MM.1S (cell line): Measurements from ENCODE around the gene STXBP6.

Experiments used
- DNase-seq: peaks from one replicate; pipeline ENCODE4 v3.0.0-alpha.2; 2015
- H2AFZ ChIP-seq: fragments of 300-600 bp; sonication (generic); 2 replicates; pipeline ENCODE4 v1.6.0; 2016; ENCODE audit warnings: antibody characterized with exemption, low read length
- H3F3A ChIP-seq: fragments of 300-600 bp; sonication (generic); 2 replicates; pipeline ENCODE4 v1.6.1; 2016; ENCODE audit warnings: mild to moderate bottlenecking, antibody characterized with exemption, low read length, moderate library complexity, mixed read lengths; ENCODE audit not compliant: insufficient read depth
- H3K27ac ChIP-seq: fragments of 300-600 bp; sonication (generic); 2 replicates; pipeline ENCODE4 v1.5.1; 2016; ENCODE audit warnings: mild to moderate bottlenecking, low read length
- H3K27me3 ChIP-seq: fragments of 300-600 bp; sonication (generic); replicated peaks from 2 replicates; pipeline ENCODE4 v1.6.0; 2016; ENCODE audit warnings: low read length; ENCODE audit not compliant: insufficient read depth
- H3K36me3 ChIP-seq: fragments of 300-600 bp; sonication (generic); replicated peaks from 2 replicates; pipeline ENCODE4 v1.6.1; 2016; ENCODE audit warnings: mild to moderate bottlenecking, low read length, mixed read lengths; ENCODE audit not compliant: insufficient read depth
- H3K4me1 ChIP-seq: fragments of 300-600 bp; sonication (generic); 2 replicates; pipeline ENCODE4 v1.6.1; 2016; ENCODE audit warnings: low read length, mixed read lengths
- H3K4me2 ChIP-seq: fragments of 300-600 bp; sonication (generic); 2 replicates; pipeline ENCODE4 v1.6.0; 2016; ENCODE audit warnings: low read depth, low read length
- H3K4me3 ChIP-seq: fragments of 300-600 bp; sonication (generic); 2 replicates; pipeline ENCODE4 v1.5.1; 2016; ENCODE audit warnings: low read length, mixed read lengths
- H3K79me2 ChIP-seq: fragments of 300-600 bp; sonication (generic); 2 replicates; pipeline ENCODE4 v1.6.1; 2016; ENCODE audit warnings: mixed run types, low read length, mixed read lengths
- H3K9ac ChIP-seq: fragments of 300-600 bp; sonication (generic); 2 replicates; pipeline ENCODE4 v1.6.1; 2016; ENCODE audit warnings: low read length, mixed read lengths
- H3K9me2 ChIP-seq: fragments of 300-600 bp; sonication (generic); replicated peaks from 2 replicates; pipeline ENCODE4 v1.6.1; 2016; ENCODE audit warnings: mild to moderate bottlenecking, low read length, mixed read lengths; ENCODE audit not compliant: insufficient read depth
- H3K9me3 ChIP-seq: fragments of 300-600 bp; sonication (generic); replicated peaks from 2 replicates; pipeline ENCODE4 v1.6.1; 2016; ENCODE audit warnings: mild to moderate bottlenecking, low read length, mixed read lengths; ENCODE audit not compliant: insufficient read depth
- H4K20me1 ChIP-seq: fragments of 300-600 bp; sonication (generic); 2 replicates; pipeline ENCODE4 v1.6.1; 2016; ENCODE audit warnings: mild to moderate bottlenecking, low read length, moderate library complexity, mixed read lengths; ENCODE audit not compliant: insufficient read depth
- EZH2 ChIP-seq: fragments of 300-600 bp; sonication (generic); optimal IDR thresholded peaks from 2 replicates; pipeline ENCODE3; 2017; ENCODE audit warnings: low read depth, mild to moderate bottlenecking, antibody characterized with exemption, low read length, mixed read lengths
- EZH2phosphoT487 ChIP-seq: fragments of 300-600 bp; sonication (generic); IDR thresholded peaks from 2 replicates; pipeline ENCODE4 v1.6.1; 2018; ENCODE audit warnings: antibody characterized with exemption, low read length
- TF ChIP-seq, protein P1 (sequence below): fragments of 300-600 bp; sonication (generic); IDR thresholded peaks from 2 replicates; pipeline ENCODE4 v1.5.1; 2016; ENCODE audit warnings: antibody characterized with exemption, low read length, mixed read lengths

The STXBP6 gene

DNA sequence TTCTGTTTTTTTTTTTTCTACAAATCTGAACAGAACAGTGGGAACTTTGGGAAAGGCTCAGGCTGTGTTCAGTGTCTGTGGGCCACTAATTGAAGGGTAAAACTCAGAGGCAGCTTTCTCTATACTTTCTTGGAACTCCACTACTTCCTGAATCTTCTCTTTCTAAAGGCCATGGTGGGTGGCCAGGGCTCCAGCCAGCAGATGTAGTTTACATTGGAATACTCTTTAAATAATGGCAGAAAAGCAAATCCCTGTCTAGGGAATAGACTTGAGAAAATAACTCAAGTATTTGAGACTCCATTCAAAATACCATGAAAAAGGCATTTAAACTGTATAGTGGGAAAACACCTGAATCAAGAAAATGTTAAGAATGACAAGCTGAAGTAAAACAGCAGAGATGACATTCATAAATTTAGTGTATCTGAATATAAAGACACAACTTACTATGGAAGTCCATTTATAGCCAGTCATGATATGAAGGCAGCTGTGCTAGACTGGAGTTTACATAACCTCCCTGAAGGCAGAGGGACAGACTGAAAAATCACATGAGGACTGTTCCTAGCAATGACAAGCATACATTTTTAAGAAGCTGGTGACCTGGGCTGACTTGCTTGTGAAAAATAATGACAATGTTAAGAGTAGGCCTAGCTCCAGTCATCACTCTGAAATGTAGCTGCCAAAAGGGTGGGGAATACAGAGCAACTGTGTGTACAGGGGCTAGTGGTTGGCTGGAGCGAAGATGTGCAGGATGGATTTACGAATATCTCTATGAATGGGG is 168.6 kb downstream of the STXBP6 start:
- H2AFZ ChIP-seq: no peak overlapping the region
- H3K4me2 ChIP-seq: no peak overlapping the region
- no peaks in the 10 kb centered on the region for H3K27me3 ChIP-seq
- TF ChIP-seq, protein P1, sequence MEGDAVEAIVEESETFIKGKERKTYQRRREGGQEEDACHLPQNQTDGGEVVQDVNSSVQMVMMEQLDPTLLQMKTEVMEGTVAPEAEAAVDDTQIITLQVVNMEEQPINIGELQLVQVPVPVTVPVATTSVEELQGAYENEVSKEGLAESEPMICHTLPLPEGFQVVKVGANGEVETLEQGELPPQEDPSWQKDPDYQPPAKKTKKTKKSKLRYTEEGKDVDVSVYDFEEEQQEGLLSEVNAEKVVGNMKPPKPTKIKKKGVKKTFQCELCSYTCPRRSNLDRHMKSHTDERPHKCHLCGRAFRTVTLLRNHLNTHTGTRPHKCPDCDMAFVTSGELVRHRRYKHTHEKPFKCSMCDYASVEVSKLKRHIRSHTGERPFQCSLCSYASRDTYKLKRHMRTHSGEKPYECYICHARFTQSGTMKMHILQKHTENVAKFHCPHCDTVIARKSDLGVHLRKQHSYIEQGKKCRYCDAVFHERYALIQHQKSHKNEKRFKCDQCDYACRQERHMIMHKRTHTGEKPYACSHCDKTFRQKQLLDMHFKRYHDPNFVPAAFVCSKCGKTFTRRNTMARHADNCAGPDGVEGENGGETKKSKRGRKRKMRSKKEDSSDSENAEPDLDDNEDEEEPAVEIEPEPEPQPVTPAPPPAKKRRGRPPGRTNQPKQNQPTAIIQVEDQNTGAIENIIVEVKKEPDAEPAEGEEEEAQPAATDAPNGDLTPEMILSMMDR: no peak
- no peak for TF ChIP-seq EZH2phosphoT487
- TF ChIP-seq EZH2: no peak
- no peaks in the 10 kb centered on the region for H3K79me2 ChIP-seq
- no peaks in the 10 kb centered on the region for H3K9me3 ChIP-seq
- no peak overlapping the region for H3K27ac ChIP-seq
- H3K4me1 ChIP-seq: no peaks in the 10 kb centered on the region
- no peak overlapping the region for H3K9ac ChIP-seq
- no peak overlapping the region for H3K4me3 ChIP-seq
- H3F3A ChIP-seq: no peaks in the 10 kb centered on the region
- no peak for DNase-seq
- H3K9me2 ChIP-seq: no peaks in the 10 kb centered on the region
- H4K20me1 ChIP-seq: no peaks in the 10 kb centered on the region
- H3K36me3 ChIP-seq: no peaks in the 10 kb centered on the region

DNA sequence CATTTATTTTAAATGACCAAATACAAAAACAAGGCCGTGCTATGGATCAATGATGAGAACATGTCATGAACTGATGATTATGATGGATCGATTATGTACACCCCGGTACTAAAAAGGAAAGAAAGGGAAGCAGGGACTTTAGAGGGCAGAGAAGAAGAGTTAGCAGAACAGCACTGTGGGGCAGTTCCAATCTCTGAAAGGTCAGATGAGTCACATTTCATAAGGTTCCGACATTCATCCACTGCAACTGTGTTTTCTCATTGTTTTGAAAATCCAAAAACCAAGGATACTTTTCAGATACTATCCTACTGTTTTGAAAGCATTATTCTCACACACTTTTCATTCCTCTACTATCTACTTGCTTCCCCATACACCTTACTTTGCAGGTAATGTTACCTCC is 169.3 kb downstream of the STXBP6 start:
- Histone ChIP-seq H3K27ac (no peak overlapping the region), H3F3A (no peaks in the 10 kb centered on the region), H3K9ac (no peak overlapping the region), H4K20me1 (no peaks in the 10 kb centered on the region), H3K36me3 (no peaks in the 10 kb centered on the region), H3K4me2 (no peak overlapping the region), H2AFZ (no peak overlapping the region), H3K79me2 (no peaks in the 10 kb centered on the region), H3K9me2 (no peaks in the 10 kb centered on the region), H3K4me3 (no peak overlapping the region), H3K4me1 (no peaks in the 10 kb centered on the region), H3K27me3 (no peaks in the 10 kb centered on the region), H3K9me3 (no peaks in the 10 kb centered on the region)
- no peak for TF ChIP-seq EZH2phosphoT487
- TF ChIP-seq EZH2: no peak
- TF ChIP-seq, protein P1: no peak
- DNase-seq: no peak

DNA sequence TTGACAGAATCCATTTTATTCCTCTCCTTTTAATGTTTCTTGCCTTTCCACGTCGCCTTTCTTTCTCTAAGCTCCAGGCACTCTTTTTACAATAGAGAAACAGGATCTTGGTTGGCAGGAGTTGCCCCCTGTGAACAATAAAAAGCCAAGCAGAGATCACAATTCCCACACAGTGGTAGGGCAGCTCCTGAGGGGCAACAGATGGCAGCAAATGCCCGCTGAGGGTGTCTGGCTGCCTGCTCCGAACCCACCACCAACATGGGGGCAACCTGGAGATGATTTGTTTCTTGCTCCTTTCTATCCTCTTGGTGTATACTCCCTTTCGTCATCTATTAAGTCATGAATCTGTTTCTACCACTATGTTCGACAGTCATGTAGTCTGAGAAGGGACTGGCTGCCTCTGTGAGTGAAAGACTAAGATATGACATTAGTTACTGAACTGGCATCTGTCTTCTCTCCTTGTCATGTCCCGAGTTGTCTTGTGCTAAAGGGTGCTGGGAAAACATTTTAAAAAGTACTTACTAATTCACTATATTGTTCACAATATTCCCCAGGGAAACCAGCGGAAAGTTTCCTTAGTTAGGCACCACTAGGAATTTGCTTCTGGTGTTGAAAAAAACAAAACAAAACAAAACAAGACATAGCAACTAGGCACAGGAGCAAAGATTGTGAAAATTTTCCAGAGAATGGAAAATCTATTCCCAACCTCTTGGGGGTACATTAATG is 170.1 kb downstream of the STXBP6 start:
- H4K20me1 ChIP-seq: no peaks in the 10 kb centered on the region
- H2AFZ ChIP-seq: no peak overlapping the region
- no peaks in the 10 kb centered on the region for H3K27me3 ChIP-seq
- H3K4me2 ChIP-seq: no peak overlapping the region
- no peaks in the 10 kb centered on the region for H3K9me3 ChIP-seq
- H3K9ac ChIP-seq: no peak overlapping the region
- no peaks in the 10 kb centered on the region for H3K9me2 ChIP-seq
- H3K36me3 ChIP-seq: no peaks in the 10 kb centered on the region
- H3F3A ChIP-seq: no peaks in the 10 kb centered on the region
- no peak for TF ChIP-seq EZH2phosphoT487
- no peak for TF ChIP-seq EZH2
- TF ChIP-seq, protein P1: no peak
- H3K27ac ChIP-seq: no peak overlapping the region
- H3K4me1 ChIP-seq: no peaks in the 10 kb centered on the region
- H3K4me3 ChIP-seq: no peak overlapping the region
- no peaks in the 10 kb centered on the region for H3K79me2 ChIP-seq
- DNase-seq: no peak
